ENCODE data around the gene WDR83.

DNA sequence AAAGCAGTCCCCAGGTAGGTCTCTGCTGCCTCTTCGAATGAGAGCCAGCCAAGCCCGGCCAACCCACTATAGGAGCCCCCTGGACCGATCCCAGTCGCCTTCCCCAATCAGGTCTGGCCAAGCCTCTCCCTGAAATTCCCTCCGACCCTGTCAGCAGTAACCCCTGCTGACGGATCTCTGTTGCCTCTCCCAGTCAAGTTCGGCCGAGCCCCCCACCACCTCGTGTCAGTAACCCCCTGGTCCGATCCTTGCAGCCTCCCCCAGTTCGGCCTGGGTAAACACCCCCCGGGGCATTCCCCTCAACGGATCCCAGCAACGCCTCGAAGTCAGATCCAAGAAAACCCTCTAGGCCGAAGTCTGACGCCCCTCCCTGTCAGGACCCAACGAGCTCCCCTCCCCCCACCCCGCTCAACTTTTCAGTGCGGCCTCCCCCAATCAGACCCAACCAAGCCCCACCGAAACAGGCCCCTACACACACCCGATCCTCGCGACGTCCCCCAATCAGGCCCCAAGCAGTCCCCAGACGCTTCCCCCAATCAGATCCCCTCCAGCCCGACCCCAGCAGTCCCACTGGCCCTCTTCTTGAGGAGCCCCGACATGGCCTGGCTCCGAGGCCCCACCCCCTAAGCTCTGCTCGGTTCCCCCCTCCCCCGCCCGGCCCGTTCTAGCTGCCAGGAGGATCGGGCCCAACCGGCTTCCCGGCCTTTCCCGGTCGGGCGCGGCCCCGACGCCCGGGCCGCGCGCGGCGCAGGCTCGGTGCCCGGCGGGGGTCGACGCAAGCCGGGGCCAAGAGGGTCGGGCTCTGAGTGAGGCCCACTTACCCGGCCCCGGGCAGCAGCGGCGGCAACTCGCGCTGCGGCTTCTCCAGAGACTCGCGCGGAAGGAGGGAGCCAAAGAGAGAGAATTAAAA lies 55.3 kb downstream of the WDR83 start:
- TF ChIP-seq, protein P1, sequence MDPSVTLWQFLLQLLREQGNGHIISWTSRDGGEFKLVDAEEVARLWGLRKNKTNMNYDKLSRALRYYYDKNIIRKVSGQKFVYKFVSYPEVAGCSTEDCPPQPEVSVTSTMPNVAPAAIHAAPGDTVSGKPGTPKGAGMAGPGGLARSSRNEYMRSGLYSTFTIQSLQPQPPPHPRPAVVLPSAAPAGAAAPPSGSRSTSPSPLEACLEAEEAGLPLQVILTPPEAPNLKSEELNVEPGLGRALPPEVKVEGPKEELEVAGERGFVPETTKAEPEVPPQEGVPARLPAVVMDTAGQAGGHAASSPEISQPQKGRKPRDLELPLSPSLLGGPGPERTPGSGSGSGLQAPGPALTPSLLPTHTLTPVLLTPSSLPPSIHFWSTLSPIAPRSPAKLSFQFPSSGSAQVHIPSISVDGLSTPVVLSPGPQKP (IDR thresholded peaks at IDR 0.05; ENCODE audit: borderline replicate concordance, low read depth, low read length), result no peak
- no peak for TF ChIP-seq CTCF (conservative IDR thresholded peaks at IDR 0.05; ENCODE audit: low read depth, low read length)
- TF ChIP-seq FOS (IDR thresholded peaks at IDR 0.05; ENCODE audit: low read depth, low read length), result no peak
- no peak for TF ChIP-seq BHLHE40 (IDR thresholded peaks at IDR 0.05; ENCODE audit: low read depth, low read length)
- peak; percentile 50; the same call in 1 of the 2 replicates for TF ChIP-seq POLR2A (IDR thresholded peaks at IDR 0.05; ENCODE audit: low read depth, low read length)
- TF ChIP-seq MXI1 (IDR thresholded peaks at IDR 0.05; ENCODE audit: borderline replicate concordance, low read depth, low read length), result no peak
- TF ChIP-seq MAFK (IDR thresholded peaks at IDR 0.05; ENCODE audit: low read depth, low read length), result no peak
- no peak for TF ChIP-seq RAD21 (IDR thresholded peaks at IDR 0.05; ENCODE audit: low read length)
- TF ChIP-seq USF2 (IDR thresholded peaks at IDR 0.05; ENCODE audit: low read depth, low read length), result no peak
- 0 out of 2 replicates have a peak, but pooled peaks have one; percentile 45 for TF ChIP-seq MAZ (IDR thresholded peaks at IDR 0.05; ENCODE audit: borderline replicate concordance, low read depth, low read length)
- no peak for TF ChIP-seq NFE2L2 (IDR thresholded peaks at IDR 0.05; ENCODE audit: low read depth, low read length)
- no peak for TF ChIP-seq CEBPB (IDR thresholded peaks at IDR 0.05; ENCODE audit: low read depth, low read length)
- TF ChIP-seq SMC3 (IDR thresholded peaks at IDR 0.05; ENCODE audit: low read depth, low read length), result no peak
- TF ChIP-seq RCOR1 (IDR thresholded peaks at IDR 0.05; ENCODE audit: insufficient replicate concordance, low read length), result no peak
